Stimulated activated CD8-positive, alpha-beta memory T cell treated with anti-CD3 and anti-CD28 coated beads, Interleukin-12 subunit alpha, Interleukin-12 subunit beta, amount 100 ng/mL, for 24 hours (primary cell): ENCODE measurements around the gene FAM184A.
"Not testable (repeated sequence)": the region's sequence is repeated elsewhere in the genome, so short reads cannot be mapped to it uniquely, and the experiment has no call there.

ENCODE experiments used
- DNase-seq: peaks from one replicate; pipeline ENCODE4 v3.0.0-alpha.2; 2020; ENCODE audit errors: extremely low read depth

Gene FAM184A

DNA sequence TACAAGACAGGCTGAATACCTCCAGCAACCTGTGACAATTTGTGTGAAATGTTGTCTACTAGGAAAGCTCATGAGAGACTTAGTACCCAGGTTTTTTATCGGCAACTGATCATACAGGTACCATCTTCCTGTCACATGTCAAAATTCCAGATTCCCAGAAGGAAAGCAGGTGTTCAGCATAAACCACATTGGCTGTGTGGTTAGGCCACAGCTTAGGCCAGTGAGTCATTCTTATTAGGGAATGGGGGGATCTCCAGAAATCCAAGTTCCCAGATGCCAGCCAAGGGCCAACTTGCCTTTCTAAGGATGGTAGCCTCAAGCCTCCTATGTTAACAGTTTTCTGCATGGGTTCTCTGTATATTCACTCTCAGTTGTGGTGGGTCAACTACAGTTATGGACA, 65.9 kb downstream of the FAM184A start:
- no peak for DNase-seq

DNA sequence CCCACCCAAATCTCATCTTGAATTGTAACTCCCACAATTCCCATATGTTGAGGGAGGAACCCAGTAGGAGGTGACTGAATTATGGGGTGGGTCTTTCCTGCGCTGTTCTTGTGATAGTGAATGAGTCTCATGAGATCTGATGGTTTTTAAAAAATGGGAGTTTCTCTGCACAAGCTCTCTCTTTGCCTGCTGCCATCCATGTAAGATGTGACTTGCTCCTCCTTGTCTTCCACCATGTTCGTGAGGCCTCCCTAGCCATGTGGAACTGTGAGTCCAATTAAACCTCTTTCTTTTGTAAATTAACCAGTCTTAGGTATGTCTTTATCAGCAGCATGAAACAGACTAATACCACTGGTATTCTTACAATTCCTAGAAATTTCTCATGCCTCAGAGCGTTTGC, 69.2 kb downstream of the FAM184A start:
- DNase-seq = not testable (repeated sequence)

DNA sequence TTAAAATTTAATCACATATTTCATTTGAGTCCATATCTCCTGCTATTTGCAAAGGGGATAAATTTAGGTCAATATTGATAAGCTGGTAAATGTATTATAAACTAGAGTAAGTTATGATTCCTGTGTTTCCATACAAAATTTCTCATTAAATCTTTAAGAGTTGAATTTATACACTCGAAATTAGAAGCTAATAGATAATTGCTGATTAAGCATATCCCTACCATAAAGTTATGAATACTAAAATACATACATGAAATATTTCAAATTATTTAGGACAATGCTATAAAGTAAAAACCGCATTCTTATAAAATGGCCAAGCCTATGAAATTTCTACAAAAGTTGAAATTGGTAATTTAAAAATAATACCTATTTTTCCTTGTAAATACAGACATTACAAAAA, 71.5 kb downstream of the FAM184A start:
- no peak for DNase-seq

DNA sequence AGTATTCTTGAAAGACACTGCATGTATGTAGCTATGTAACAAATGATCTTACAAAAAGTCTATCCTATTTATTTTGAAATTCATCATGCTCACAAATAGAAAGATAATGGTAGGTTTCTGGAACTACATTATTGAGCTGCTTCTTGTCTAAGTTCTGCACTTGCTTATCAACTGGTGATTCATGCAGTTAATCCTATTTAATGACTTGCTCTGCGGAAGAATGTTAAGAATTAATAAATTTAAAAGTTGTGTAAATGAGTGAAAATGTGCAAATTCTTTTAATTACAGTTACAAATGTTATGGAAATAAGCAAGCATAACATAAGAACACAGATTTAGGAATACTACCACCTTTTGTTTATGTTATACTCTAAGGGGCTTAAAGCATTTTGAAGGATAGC, 76.4 kb downstream of the FAM184A start:
- no peak for DNase-seq

DNA sequence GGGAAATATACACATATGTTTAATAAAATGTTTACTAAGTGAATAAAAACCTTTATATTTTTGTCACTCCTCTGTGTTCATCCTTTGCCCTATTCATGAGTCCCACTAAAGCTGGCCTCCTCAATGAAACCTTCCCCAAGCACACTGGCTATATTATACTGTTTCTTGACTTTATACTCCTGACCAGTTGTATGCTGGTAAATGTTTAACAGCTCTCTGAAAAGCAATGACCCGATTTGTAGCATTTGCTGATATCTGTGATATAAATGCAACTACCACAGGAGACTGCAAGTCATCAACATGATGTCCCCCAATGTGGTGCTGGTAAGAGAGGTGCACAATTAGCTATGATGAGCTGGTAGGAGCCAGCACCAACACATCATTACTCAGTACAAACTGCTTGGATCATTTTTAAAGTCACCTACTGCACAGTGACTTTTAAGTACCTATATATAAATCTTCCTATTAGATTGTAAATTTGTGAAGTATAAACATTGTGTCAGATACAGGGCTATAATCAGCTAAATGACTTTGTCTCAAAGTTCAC, 78.9 kb downstream of the FAM184A start:
- no peak for DNase-seq

DNA sequence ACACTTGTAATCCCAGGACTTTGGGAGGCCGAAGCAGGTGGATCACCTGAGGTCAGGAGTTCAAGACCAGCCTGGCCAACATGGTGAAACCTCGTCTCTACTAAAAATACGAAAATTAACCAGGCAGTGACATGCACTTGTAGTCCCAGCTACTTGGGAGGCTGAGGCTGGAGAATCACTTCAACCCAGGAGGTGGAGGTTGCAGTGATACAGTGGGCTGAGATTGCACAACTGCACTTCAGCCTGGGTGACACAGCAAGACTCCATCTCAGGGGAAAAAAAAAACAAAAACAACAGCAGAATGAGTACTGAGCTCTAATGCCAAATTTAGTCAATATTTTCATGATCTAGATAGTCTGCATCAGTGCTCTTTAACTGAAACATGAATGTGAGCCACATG, 81.0 kb downstream of the FAM184A start:
- DNase-seq = not testable (repeated sequence)

DNA sequence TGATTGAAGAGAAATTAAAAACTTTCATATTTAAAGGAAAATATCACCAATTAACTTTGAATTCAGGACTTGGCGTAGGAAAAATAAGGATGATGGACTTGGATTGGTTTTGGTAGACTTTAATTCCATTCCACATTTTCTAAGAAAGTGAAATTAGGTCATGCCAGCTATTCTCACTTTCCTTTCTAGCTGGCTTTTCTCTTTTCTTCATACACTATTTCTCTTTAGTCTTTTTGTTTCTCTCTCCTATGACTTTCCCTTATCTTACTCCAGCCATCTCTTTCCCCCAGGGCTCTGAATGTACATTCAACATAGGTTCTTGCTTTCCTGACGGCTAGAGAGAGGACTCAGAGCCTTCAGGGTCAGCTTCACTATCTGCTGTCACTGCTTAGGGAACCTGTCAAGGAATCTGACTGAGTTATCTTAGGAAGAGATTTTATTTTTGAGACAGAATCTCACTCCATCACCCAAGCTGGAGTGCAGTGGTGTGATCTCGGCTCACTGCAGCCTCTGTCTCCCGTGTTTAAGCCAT, 82.1 kb downstream of the FAM184A start:
- DNase-seq = no peak

DNA sequence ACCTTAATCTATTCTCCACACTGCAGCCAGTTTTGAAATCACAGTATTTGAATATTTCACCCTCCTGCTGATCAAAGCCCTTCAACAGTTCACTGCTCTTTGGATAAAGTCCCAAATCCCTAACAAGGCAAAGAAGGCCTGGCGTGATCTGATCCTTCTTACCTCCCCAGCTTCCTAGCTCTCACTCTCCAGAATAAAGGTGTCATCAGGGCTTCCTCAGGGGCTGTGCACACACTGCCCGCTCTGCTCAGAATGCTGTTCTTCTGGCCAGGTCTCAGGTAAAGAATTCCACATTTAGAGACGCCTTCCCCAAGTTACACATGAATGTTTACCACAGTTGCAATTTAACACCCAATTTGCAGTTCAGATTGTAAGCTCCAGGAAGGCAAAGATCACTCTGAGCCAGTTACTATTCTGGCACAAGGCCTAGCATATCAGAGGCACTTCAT, 84.6 kb downstream of the FAM184A start:
- no peak for DNase-seq

DNA sequence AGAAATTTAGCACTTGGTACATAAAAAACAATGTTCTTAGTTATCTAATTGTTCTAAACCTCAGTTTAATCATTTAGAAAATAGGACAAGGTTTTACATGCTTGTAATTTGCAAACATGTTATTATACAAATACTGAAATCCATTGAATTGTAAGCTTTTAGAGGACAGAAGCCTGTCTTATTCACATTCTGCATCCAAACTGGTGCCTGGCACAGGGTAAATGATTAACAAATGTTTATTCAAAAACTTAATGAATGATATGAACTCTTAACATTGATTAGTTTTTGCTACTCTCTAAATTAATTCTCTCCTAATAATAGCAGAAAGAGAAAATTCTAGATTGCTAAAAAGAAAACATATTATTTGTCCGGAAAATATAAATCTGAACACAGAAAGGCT, 85.1 kb downstream of the FAM184A start:
- no peak for DNase-seq

DNA sequence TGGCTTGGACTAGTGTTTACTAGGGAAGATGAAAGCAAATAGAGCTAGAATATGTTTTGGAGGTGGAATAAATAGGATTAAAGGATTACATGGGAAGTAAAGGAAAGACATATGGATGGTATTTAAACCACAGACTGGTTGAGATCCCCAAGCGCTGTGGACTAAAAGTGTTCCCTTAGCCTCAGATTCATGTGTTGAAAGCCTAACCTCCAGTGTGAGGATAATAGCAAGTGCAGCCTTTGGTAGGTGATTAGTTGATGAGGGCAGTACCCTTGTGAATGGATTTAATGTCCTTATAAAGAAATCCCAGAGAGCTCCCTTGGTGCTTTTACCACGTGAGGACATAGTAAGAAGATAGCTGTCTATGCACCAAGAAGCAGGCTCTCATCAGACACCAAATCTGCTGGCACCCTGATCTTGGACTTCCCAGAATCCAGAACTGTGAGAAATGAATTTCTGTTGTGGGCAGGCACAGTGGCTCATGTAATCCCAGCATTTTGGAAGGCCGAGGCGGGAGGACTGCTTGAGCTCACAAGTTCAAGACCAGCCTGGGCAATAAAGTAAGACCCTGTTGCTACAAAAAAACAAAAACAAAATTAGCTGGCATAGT, 86.2 kb downstream of the FAM184A start:
- DNase-seq = no peak

DNA sequence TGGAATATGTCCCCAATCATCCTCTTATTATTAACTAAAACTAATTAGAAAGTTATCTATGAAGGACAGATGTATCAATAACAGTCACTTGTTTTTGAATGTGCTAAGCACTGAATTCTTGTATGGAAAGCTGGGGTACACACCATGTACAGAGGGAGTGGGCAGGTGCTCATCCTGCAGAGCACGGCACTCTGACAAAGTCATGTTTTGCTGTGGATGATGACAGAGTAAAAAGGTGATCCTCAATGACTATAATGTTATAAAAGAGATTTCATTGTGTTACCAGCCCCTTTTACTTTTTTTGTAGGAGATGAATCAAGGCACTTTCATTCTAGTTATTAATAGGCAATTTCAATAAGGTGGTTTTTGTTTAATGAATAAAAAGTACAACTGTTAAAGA, 92.2 kb downstream of the FAM184A start:
- no peak for DNase-seq

DNA sequence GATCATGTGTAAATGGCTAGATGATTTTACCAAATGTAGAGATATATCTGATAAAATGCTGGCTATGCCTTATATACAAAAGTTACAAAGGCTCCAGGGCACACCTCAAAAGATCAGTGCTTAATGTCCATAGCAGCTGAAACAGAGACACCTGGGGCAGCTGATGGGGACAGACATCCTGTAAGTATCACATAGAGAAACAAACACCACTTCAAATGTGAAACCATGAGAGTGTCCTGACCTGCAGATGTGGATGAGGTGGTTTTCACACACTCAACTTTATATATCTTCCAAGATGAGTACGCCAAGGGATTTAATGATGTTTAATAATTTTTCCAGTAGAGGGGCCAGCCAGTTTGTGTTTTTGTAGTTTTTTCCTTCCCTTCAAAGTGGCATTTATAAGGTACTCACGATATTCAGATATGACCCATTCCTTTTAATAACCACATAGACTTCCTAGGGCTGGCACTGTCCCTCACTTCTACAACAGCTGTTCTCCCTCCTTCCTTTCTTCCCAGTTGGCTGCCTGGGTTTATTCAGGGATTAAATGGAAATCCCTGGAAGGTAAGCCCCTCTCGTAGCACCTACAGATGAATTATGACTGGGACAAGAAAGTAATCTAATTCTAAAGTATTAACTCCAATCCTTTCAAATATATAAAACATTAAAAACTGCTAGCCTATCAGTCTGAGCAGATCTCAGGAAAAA, 93.2 kb downstream of the FAM184A start:
- no peak for DNase-seq

DNA sequence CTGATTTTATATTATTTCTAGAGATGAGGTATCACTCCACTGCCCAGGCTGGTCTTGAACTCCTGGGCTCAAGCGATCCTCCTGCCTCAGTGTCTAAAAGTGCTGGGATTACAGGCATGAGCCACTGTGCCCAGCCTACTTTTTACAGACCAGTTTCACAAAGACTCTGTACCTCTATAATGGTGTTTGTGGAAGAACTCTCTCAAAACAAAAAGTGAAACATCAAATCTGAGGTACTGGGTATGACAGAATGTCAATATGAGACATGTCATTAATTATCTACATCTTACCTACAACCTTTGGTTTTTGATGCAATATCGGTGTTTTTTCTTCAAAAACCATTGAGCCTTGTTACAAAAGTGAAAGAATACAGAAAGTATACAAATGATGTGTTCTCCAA, 94.1 kb downstream of the FAM184A start:
- DNase-seq = no peak

DNA sequence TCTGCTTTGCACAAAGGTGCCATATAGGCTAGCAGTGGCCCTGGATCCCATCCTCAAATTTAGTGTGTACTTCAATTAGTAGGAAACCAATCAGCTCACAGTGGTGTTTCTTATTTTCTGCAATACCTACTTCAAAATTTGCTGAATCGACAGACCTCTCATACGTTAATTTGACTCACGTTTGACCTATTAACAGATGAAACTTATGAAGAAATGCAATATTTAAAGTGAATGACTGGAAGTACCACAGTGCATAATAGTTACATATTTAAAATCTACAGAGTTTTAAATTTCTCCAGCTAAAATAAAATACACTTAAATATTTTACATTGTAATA, 95.9 kb downstream of the FAM184A start:
- no peak for DNase-seq

DNA sequence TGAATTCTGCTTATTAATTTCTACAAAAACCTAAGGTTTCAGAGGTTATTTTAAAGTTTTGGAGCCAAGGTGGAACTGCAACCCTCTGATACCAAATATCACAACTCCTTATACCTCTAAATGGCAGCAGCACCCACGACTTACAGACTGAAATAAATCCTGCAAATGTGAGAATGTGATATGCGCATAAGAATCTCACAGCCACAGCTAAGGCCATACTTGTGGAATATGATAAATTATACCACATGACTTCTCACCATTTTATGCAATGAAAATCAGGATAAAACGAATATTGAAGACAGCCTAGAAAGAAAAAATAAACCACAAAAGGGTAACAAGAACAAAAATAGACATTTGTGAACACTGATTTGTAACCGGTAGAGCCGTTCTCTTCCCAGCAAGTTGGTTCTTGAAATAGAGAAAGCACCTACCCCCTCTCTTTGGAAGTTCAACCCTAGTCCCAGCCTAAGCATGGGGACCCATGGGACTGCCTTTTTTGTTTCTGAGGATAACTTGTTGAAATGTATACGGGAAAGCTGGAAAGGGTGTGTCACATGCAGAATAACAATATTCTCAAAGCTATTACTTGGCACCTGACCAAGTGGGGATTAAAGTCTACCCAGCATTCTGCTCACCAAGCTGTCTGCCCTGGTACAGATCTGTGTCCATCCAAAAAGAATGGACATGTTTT, 96.4 kb downstream of the FAM184A start:
- DNase-seq = no peak

DNA sequence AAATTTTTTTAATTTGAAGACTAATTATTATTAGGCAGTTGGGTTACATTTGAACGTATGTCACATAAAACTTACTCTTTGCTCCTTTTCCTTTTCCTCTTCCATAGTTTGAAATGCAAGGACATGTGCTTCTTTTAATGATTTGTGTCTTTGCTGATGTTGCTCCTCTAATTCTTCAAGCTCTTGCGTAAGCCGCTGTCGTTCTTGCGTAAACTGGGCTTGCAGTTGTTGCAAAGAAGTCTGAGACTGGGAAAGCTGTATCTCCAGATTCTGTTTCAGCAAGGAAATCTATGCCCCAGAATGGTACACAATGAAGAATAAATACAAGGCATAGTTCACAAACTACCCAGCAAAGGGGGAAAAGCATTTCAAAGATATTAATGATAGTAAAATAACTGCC, 98.4 kb downstream of the FAM184A start:
- DNase-seq = no peak

DNA sequence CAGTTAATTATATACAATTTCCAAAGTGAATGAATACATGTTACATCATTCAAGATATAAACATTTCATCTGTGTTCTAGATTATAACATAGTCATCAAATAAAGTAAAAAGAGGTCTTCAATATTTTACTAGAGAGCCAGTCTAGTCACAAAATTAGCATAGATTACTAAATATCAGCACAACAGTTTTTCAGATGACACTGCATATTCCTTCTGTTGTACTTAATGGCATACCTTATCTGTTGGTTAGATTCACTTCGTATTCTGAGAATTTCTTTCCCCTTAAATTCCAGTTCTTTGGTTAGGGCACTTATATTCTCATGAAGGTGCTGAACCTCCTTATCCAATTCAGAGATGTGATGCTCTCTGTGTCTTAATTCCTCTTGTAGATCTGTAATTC, 103.7 kb downstream of the FAM184A start:
- DNase-seq = no peak

DNA sequence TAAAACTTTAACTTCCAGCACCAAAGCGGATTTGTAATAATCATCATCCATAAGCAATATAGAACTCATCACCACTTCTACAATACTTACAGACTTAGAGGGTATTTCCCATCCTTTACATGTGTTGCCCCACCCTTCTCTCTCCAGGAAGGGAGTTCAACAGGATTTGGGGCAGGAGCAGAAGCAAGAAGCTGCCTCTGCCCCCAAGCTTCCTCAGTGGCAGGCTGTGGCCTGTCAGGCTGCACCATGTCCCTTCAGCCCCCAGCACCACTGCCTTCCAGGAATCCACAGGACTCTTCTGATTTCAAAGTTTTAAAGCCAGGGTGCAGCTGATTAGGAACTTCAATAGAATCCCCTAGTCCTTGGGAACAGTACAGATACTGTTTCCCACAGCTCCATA, 106.8 kb downstream of the FAM184A start:
- DNase-seq = no peak

DNA sequence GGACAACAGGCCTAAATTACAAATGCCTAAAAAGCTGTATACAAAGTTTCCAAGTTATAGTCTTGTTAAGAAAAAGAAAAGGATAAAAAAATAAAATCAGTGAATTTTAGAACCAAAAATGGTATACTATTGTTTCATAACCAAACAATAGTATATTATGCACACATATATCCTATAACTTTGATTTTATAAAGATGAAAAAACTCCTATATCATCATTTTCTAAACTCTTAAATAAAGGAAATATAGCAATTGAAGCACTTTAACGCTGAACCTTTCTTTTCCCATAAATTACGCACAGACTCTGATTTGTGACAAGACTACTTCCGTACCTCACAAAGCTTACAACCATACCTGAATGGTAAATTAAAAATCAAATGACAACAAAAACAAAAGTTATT, 107.6 kb downstream of the FAM184A start:
- no peak for DNase-seq

DNA sequence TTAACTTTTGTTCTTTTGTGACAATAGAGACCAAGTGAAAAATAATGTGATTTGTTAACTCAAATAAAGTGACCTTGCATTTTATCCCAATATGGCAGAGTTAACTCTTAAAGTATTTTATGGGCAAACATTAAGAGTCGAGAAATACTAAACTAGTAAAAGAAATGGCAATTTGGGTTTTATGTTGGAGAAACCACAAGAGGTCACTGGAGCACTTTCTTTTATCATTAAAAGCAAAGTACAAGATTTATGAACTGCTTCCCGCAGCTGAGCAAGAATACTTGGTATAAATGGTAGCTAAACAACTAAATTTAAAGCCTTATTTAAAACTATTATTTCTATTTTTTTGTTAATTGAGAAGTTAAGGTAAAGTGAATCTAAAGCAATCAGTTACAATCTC, 110.0 kb downstream of the FAM184A start:
- no peak for DNase-seq

DNA sequence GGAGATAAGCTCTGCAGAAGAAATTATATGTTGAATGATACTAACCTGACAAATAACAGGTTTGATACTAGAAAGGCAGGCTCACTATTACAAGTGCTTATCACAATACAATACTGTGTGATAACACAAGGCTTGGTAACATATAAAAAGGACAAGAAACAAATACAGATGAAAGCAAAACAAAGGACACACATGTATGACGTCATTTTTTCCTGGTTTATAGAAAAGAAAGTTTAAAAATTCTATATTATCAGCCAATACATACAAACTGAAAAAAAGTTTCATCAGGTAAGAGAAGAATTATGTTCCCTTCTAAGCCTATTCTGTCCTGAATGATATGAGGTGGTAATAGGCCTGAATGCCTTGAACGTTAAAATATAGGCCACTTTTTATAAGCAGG, 111.2 kb downstream of the FAM184A start:
- DNase-seq = no peak

DNA sequence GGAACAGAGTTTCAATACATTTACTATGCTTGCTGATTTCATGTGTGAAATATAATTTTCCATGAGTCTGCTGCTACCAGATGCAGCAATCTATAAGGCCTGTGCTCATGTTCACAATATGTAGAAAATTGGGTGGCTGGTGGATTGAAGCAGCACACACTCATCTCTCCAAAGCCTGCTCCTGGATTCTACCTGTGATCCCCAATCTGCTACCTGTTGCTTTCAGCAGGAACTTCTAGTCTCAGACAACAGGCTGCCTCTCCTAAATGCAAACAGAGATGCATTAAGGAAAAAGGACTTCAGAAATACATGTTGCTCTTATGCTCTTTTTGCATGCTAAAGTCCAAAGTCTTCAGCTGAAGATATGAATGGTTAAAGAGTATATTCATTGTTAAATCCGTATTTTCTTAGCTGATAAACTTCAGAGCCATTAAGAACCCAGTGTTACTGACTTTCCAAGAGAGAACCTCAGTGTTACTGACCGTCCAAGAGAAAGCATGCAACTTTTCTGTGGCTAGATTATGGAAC, 112.6 kb downstream of the FAM184A start:
- no peak for DNase-seq

DNA sequence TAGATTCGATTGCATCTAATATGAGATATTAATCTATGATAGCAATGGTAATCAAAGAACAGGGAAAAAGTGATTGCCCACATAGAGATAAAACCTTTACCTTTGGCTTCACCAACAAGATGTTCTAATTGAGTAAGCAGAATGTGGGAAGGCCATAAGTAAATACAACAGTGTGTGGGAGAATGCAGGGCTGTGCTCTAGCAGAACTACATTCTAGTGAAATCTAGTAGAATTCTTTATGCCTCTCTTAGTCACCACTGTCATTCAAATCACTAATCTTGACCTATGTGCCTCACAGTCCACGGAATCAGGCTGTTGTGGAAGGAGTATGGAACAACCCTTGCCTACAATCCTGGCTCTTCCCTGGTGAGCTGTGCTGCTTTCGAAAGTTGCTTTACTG, 113.1 kb downstream of the FAM184A start:
- no peak for DNase-seq
